ENCODE results near the gene TSPAN7. TPM values are rescaled to one million over a fixed set of nuclear protein-coding genes. Genes with fewer than 3 reads are reported as not detected.

Gene TSPAN7
- total RNA-seq, 1 donor from 2014 or later, result 0.89 TPM

- no peak for DNase-seq (ENCODE audit: low read depth)
Measured at GRCh38 chrX:38594434-38594833, 33.1 kb downstream of the TSPAN7 start.

- DNase-seq (ENCODE audit: low read depth), result no peak
Measured at GRCh38 chrX:38595801-38596200, 34.5 kb downstream of the TSPAN7 start.

DNA sequence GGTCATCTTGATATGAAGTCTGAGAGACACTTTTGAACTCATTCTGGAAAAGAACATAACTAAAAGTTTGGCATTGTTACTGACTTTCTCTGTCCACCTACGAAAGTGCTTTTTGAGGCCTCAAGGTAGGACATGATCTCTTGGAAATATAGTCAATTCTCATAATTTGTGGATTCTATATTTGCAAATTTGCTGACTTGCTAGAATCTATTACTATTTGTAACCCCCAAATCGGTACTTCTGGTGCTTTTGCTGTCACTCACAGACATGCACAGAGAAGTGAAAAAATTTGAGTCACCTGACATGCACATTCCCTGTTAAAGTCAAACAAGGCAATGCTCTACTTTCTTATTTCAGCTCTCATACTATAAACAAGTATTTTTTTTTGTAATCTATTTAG lies 35.6 kb downstream of the TSPAN7 start:
- no peak for DNase-seq (ENCODE audit: low read depth)

- DNase-seq (ENCODE audit: low read depth), result no peak
Measured at GRCh38 chrX:38599796-38600755, 38.7 kb downstream of the TSPAN7 start.

GRCh38 chrX:38601866-38602265 lies 40.5 kb downstream of the TSPAN7 start:
- no peak for DNase-seq (ENCODE audit: low read depth)

DNA sequence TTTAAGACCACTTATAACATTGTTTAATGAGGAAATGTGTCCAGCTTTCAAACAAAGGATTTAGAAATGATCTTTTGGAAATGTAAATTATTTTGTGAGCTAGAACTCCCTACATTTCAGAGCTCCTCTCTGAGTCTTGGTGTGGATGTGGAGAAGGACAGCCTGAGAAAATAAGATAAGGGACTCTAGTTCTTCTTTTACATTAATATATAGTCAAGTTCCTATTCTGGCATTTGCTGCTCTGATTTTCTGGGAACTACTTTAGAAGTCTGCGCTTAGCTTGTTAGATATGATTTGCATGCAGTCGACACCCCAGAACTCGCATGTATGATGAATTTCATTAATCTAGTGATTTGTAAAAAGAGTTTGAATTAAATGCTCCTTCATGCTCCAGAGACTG lies 45.5 kb downstream of the TSPAN7 start:
- no peak for DNase-seq (ENCODE audit: low read depth)

- DNase-seq (ENCODE audit: low read depth), result no peak
Measured at GRCh38 chrX:38607976-38608375, 46.6 kb downstream of the TSPAN7 start.

DNA sequence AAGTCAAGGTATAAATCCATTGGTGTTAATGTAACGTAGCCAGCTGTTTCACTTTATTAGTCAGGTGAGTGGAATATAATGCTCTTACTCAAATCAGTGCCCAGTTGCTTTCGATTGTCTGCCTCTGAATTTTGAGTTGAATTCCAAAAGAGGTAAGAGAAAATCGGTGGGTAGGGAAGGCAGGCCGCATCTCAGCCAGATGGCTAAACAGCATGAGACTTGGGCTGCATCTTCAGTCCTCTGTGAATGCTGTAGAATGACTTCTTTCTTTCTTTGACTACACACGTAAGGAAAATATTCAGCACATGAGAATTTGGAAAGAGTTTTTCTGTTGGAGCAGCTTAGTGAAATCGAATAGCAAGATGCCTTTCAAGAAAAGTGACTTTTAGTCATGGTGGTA lies 49.5 kb downstream of the TSPAN7 start:
- DNase-seq (ENCODE audit: low read depth), result no peak

GRCh38 chrX:38612281-38612680 lies 50.9 kb downstream of the TSPAN7 start:
- DNase-seq (ENCODE audit: low read depth), result no peak

DNA sequence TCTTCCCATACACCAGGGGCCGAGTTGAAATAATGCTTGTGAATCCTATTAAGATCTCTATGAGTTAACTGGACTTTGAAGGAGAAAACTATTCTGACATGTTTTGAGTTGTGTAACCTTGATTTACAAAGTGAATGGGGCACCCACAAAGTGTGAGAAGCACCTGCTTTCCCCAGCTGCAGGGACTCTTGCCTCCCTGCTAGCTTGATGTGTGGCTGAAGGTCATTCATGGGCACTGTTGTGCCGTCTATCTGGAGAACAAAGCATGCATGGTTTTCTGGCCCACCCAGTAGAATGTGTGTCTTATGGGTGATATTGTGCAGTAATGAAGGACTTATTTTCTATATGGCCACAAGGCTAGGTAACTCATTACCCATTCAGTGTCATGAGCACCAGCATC lies 53.1 kb downstream of the TSPAN7 start:
- no peak for DNase-seq (ENCODE audit: low read depth)

DNA sequence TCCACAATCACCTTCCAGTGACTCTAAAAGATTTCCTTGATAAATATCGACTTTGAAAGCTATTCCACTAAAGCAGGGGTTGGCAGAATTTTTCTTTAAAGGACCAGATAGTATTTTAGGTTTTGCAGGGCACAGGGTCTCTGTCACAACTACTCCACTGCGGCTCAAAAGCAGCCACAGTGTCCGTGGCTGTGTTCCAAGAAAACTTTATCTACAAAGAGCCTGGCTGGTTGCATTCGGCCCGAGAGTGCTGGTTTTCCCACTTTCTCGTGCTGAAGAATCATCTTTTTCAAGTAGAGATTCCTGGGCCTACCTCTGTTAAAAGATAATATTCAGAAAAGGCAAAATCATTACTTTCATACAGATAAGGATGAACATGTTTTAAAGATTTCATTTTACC lies 55.6 kb downstream of the TSPAN7 start:
- no peak for DNase-seq (ENCODE audit: low read depth)

GRCh38 chrX:38618180-38618579 lies 56.8 kb downstream of the TSPAN7 start:
- DNase-seq (ENCODE audit: low read depth), result no peak

DNA sequence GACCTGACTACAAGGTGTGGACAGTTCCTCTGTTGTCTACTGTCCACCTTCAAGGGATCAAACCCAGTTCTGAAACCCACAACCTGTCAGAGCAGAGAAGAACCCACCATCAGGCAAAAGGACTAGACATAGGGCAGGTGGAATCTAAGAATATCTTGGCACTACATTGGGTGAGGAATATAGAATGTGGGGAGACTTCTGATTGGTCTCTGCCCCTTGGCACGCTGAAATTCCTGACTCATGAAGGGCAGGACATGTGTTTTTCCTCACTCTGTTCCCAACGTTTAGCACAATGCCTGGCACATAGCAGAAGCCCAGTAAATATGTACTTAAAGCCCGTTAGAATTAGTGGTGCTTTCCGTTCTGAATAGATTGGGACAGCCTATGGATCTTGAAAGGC lies 59.3 kb downstream of the TSPAN7 start:
- DNase-seq (ENCODE audit: low read depth), result no peak

- no peak for DNase-seq (ENCODE audit: low read depth)
Measured at GRCh38 chrX:38626296-38626695, 65.0 kb downstream of the TSPAN7 start.

- peak; percentile 5 for DNase-seq (ENCODE audit: low read depth)
Measured at GRCh38 chrX:38627683-38628082, 66.3 kb downstream of the TSPAN7 start.

- no peak for DNase-seq (ENCODE audit: low read depth)
Measured at GRCh38 chrX:38628587-38628986, 67.2 kb downstream of the TSPAN7 start.

DNA sequence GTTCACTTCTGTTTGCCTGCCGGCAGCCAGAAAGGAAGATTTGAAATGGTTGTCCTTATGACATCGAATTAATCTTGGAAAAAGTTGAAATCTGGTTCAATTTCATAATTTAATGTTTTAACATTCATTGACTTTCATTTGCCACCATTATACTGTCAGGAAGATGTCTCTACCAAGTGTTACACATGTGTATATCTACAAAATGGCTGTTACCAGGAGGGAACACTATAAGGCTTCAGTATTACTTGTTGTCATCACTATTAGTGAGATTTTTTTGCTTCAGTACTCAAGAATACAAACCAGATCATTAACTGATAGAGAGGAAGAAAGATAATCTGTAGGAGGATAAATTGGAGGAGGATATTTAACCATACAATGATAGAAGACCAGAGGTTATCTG lies 71.2 kb downstream of the TSPAN7 start:
- DNase-seq (ENCODE audit: low read depth), result no peak

DNA sequence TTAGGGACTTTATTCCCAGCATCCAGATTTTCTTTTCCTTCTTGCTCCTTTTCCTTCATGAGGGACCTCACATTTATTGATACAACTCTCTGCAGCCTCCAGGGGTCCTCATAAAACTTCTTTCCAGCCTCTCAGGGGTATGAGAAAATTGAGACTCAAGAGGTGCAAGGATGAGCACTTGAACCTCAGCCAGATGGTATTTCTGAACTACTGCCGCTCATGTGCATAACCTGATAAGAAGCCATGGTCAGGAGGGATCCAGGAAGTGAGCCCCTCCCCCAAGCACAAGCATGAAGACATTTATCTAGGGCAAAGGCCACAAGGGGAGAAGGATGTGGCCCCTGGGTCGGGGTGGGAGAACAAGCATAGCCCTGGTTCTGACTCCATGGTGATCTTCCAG lies 73.3 kb downstream of the TSPAN7 start:
- DNase-seq (ENCODE audit: low read depth), result no peak

- no peak for DNase-seq (ENCODE audit: low read depth)
Measured at GRCh38 chrX:38636949-38637819, 75.8 kb downstream of the TSPAN7 start.

DNA sequence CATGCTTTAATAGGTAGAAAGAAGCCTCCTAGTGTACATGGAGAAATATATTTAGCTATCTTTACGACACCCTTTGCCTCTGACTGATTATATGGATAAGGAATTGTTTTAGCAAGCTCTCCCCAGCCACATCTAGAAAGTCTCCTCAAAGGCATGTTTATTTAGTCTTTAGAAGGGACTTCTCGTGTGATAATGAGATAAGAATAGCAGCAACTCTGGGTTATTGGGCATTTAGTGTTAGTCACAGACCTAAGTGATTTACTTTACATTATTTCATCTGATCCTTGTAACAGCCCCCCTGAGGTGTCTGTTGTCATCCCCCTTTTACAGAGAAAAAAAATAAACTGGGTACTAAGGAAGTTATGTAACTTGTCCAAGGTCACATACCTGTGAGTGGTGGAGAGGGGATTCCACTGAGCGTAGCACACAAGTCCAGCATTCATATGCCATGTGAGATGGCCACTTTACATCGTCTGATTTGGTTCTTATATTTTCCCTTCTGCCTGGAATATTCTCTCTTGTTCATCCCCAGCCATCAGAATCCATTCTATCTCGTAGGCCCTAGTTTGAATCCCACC lies 77.7 kb downstream of the TSPAN7 start:
- DNase-seq (ENCODE audit: low read depth), result no peak

- no peak for DNase-seq (ENCODE audit: low read depth)
Measured at GRCh38 chrX:38639730-38640129, 78.4 kb downstream of the TSPAN7 start.

DNA sequence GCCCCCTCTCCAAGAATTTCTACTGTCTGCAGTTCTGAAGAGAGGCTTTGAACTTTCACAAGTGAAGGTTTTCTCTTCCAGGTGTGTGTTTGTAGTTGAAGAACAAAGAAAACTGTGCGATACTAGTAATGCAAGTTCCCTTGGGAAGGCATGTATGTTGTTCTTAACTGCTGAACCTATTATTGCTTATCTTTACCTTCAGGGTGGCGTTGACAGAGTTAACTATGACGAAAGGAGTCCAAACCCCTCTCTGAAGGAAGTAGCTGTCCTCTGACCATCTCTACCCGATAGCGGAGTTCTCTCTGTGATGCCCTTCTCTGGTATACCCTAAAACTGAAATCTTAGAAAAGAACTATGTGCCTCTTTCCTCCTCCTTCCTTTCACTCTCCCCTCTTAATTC lies 79.9 kb downstream of the TSPAN7 start:
- DNase-seq (ENCODE audit: low read depth), result no peak

Data from renal cortical epithelial cell (primary cell).